Prostate gland (tissue), 2 donors: ENCODE data around the gene ACADM. TPM values are rescaled to one million over a fixed set of nuclear protein-coding genes. Genes with fewer than 3 reads are reported as not detected.
"Not testable (repeated sequence)": the region's sequence is repeated elsewhere in the genome, so short reads cannot be mapped to it uniquely, and the experiment has no call there.

Experiments used
- DNase-seq: peaks from one replicate; pipeline ENCODE4 v3.0.0-alpha.2; 2019; ENCODE audit warnings: low spot score
- H3K27ac ChIP-seq, 2 donors: fragments of 200-600 bp; sonication (generic); 2 replicates each; pipeline ENCODE4 v1.5.1; 2017 to 2019
- H3K27me3 ChIP-seq: fragments of 200-600 bp; sonication (generic); replicated peaks from 2 replicates; pipeline ENCODE4 v1.5.1; 2019; ENCODE audit not compliant: insufficient read depth
- H3K36me3 ChIP-seq, 2 donors: fragments of 200-600 bp; sonication (generic); 1 replicate in 1 of 2; 2 replicates in 1 of 2; pipeline versions ENCODE4 v1.5.1 to v1.8.1; 2017 to 2019
- H3K4me1 ChIP-seq: fragments of 200-600 bp; sonication (generic); replicated peaks from 2 replicates; pipeline ENCODE4 v1.5.1; 2019
- H3K4me3 ChIP-seq, 2 donors: fragments of 200-600 bp; sonication (generic); 2 replicates each; pipeline ENCODE4 v1.5.1; 2017 to 2019
- H3K9me3 ChIP-seq: fragments of 200-600 bp; sonication (generic); 2 replicates; pipeline ENCODE4 v1.5.1; 2017
- POLR2A ChIP-seq: fragments of 450-650 bp; IDR thresholded peaks from one replicate; pipeline ENCODE4 v1.6.1; 2016; ENCODE audit warnings: antibody characterized with exemption, mild to moderate bottlenecking
- POLR2AphosphoS5 ChIP-seq: sonication (generic); formaldehyde crosslinking; IDR thresholded peaks from one replicate; pipeline ENCODE4 v1.6.1; 2017; ENCODE audit warnings: antibody characterized with exemption
- WGBS: methylation state at CpG from one replicate; pipeline ENCODE4 v1.1.5; 2018; 5-methylcytosine and 5-hydroxymethylcytosine counted together
- intact Hi-C: fragments of 100-400 bp; cut with DNase I; formaldehyde crosslinking; loops from one replicate; pipeline ENCODE4 v1.14.2; 2022
- total RNA-seq, 2 donors: library from RNA; depleted of rRNA; stranded (reverse); fragments of >200 nt; gene quantifications; one replicate each; pipeline ENCODE4 v1.1.0, GENCODE V29; 2016
- TF ChIP-seq, protein P1 (sequence below), 4 experiments: fragments of 200-600 bp in 2 of 4; fragments of 450-650 bp in 2 of 4; sonication (generic) in 2 of 4; IDR thresholded peaks; 1 replicate in 3 of 4; 2 replicates in 1 of 4; pipeline ENCODE4 v1.5.1; 2016 to 2019; ENCODE audit warnings: antibody characterized with exemption in 4 of 4, mild to moderate bottlenecking in 2 of 4, moderate library complexity in 2 of 4

ACADM gene
- total RNA-seq, 2 donors from 2014 or later, result 45.4 to 49.4 TPM

GRCh38 chr1:75742047-75742625, 17.6 kb downstream of the ACADM start:
- TF ChIP-seq POLR2A (no peak), POLR2AphosphoS5 (no peak)
- TF ChIP-seq, protein P1, sequence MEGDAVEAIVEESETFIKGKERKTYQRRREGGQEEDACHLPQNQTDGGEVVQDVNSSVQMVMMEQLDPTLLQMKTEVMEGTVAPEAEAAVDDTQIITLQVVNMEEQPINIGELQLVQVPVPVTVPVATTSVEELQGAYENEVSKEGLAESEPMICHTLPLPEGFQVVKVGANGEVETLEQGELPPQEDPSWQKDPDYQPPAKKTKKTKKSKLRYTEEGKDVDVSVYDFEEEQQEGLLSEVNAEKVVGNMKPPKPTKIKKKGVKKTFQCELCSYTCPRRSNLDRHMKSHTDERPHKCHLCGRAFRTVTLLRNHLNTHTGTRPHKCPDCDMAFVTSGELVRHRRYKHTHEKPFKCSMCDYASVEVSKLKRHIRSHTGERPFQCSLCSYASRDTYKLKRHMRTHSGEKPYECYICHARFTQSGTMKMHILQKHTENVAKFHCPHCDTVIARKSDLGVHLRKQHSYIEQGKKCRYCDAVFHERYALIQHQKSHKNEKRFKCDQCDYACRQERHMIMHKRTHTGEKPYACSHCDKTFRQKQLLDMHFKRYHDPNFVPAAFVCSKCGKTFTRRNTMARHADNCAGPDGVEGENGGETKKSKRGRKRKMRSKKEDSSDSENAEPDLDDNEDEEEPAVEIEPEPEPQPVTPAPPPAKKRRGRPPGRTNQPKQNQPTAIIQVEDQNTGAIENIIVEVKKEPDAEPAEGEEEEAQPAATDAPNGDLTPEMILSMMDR (IDR thresholded peaks at IDR 0.05), result no peak
- Histone ChIP-seq H3K9me3 (no peaks in the 10 kb centered on the region), H3K4me3 (no peak overlapping the region), H3K27ac (no peak overlapping the region), H3K27me3 (no peaks in the 10 kb centered on the region), H3K4me1 (no peaks in the 10 kb centered on the region), H3K36me3 (peaks cover 0 to 6% of the 10 kb centered on the region in 2 donors)
- intact Hi-C loops, result no loop called here
- no peak for DNase-seq
- 94% methylated on average over 6 of the region's 6 CpGs for WGBS

GRCh38 chr1:75745276-75745675, 20.8 kb downstream of the ACADM start:
- intact Hi-C loops, result no loop called here
- peaks cover 0 to 6% of the 10 kb centered on the region in 2 donors for H3K36me3 ChIP-seq
- H3K4me1 ChIP-seq, result no peaks in the 10 kb centered on the region
- no peak overlapping the region for H3K27ac ChIP-seq
- no peaks in the 10 kb centered on the region for H3K9me3 ChIP-seq
- H3K4me3 ChIP-seq, result no peak overlapping the region
- no peaks in the 10 kb centered on the region for H3K27me3 ChIP-seq
- no peak for DNase-seq
- TF ChIP-seq, protein P1 (IDR thresholded peaks at IDR 0.05), result no peak
- WGBS, result 75% methylated on average over 4 of the region's 4 CpGs

DNA sequence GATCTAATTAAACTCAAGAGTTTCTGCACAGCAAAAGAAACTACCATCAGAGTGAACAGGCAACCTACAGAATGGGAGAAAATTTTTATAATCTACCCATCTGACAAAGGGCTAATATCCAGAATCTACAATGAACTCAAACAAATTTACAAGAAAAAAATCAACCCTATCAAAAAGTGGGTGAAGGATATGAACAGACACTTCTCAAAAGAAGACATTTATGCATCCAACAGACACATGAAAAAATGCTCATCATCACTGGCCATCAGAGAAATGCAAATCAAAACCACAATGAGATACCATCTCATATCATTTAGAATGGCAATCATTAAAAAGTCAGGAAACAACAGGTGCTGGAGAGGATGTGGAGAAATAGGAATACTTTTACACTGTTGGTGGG, 32.7 kb downstream of the ACADM start:
- H3K27ac ChIP-seq, intact Hi-C loops, H3K36me3 ChIP-seq: not testable (repeated sequence)

GRCh38 chr1:75758543-75758942, 34.0 kb downstream of the ACADM start:
- DNase-seq, H3K9me3 ChIP-seq, intact Hi-C loops, H3K27me3 ChIP-seq, H3K27ac ChIP-seq, H3K4me1 ChIP-seq, H3K4me3 ChIP-seq, H3K36me3 ChIP-seq: not testable (repeated sequence)
- WGBS, result 83% methylated on average over 4 of the region's 4 CpGs

More for the DNA sequence above, 32.7 kb downstream of the ACADM start:
- not testable (repeated sequence) for H3K9me3 ChIP-seq, H3K4me3 ChIP-seq, DNase-seq, H3K27me3 ChIP-seq, H3K4me1 ChIP-seq

GRCh38 chr1:75764057-75764655, 39.6 kb downstream of the ACADM start:
- Histone ChIP-seq H3K4me3 (no peak overlapping the region), H3K27me3 (no peaks in the 10 kb centered on the region), H3K36me3 (no peaks in the 10 kb centered on the region), H3K9me3 (no peaks in the 10 kb centered on the region), H3K4me1 (no peaks in the 10 kb centered on the region), H3K27ac (no peak overlapping the region)
- no peak for DNase-seq
- intact Hi-C loops, result no loop called here
- TF ChIP-seq POLR2A, result no peak
- TF ChIP-seq, protein P1 (IDR thresholded peaks at IDR 0.05), result no peak
- no peak for TF ChIP-seq POLR2AphosphoS5
- WGBS, result 71% methylated on average over 1 of the region's 1 CpG

- TF ChIP-seq POLR2AphosphoS5, result no peak
- no peak for TF ChIP-seq POLR2A
- TF ChIP-seq, protein P1 (IDR thresholded peaks at IDR 0.05), result no peak
- Histone ChIP-seq H3K27me3 (no peaks in the 10 kb centered on the region), H3K27ac (no peak overlapping the region), H3K4me1 (no peaks in the 10 kb centered on the region), H3K36me3 (no peaks in the 10 kb centered on the region), H3K9me3 (no peaks in the 10 kb centered on the region), H3K4me3 (no peak overlapping the region)
- intact Hi-C loops, result no loop called here
- DNase-seq, result no peak
- 86% methylated on average over 1 of the region's 1 CpG for WGBS
These were observed 41.3 kb downstream of the ACADM start for GRCh38 chr1:75765697-75766355.
